T-helper 22 cell (primary cell): ENCODE measurements around the gene DIS3L2.
"Not testable (repeated sequence)": the region's sequence is repeated elsewhere in the genome, so short reads cannot be mapped to it uniquely, and the experiment has no call there.

Experiments
- DNase-seq: peaks from one replicate; pipeline ENCODE4 v3.0.0-alpha.2; 2020; ENCODE audit warnings: low read depth

Gene DIS3L2

DNA sequence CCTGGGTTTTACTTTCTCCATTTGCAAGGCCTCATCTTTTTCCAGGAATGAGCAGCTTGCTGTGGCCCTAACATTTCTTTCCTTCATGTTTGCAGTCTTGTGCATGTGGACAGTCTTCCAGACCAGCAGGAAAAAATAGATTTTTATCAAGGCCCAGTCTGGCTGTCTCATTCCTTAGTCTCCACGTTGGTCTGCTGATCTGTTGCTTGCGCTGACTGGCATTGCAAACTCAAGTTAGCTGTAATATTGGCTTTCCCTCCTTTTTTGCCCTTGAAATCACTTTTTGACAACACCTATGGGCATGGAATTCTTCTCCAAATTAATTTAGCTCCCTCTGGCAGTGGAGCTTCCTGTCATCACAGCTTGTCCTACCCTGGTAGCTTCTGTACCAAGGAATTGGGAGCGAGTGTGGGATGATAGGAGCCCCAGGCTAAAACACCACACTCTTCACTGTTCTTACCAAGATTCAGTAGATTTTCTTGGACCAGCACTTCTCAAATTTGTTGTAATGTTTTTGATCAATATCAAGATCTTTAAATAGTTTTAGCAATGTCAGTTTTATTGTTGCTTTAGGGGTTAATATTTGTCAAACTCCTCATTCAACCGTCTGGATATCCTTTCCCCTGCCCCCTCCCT, 48.2 kb downstream of the DIS3L2 start:
- DNase-seq = no peak

DNA sequence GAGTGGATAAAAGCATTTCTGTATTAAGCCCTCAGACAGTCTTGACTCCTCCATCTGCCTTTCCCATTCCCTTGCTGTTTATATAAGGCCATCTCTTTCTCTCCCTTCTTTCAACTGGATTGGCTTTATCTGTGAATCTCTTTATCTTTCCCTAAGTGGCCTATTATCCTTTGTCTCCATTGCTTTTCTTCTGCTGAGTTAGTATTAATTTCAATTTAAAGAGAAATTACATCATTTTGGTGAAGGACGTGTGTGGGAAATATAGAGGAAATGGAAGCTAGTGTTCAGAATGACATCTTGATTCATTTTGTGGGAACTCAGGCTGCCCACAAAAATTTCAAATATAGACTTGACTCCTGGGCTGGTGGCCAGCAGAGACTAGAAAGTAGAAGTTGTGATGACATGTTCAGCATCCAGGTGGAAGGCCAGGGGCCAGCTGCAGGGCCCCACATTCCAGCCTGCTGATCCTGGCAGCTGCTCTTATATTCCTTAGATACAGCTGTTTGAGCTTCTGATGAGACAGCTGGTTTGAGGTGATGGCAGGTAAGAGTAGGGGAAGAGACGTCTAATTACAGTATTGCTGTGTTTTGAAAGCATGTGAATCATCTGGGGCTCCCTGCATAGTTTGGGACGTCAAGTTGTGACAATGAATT, 52.3 kb downstream of the DIS3L2 start:
- DNase-seq = no peak

DNA sequence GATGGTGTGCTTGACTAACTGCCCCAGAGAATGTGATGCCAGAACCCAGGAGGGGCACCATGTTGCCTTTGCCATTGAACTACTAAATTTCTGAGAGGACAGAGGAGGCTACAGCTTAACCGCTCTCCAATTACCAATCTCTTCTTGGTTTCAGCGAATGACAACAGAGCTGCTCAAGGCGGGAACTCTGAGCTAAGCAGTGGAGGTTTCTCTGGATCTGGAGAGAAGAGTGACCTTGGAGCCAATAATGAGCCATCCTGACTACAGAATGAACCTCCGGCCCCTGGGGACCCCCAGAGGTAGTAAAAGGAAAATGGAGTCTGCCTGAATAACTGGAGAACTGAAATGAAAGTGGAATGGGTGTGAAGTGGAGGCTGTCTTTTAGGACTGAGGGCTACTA, 53.2 kb downstream of the DIS3L2 start:
- no peak for DNase-seq

DNA sequence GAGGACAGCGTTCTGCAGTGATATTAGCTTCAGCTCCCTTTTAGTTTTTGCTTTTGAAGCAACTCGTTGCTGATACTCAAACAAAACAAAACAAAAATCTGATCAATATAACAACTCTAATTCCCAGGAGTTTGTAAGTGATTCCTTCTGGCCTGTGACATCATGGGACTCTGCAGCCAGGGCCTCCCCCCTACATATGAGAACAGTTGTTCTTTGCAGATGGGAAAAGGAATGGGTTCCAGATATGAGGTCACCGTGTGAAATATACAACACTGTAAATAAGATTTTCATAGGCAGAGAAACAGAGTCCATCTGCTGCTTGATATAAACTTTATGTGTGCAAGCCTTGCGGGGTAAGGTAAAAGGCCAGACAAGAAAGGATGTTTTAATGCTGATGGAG, 56.7 kb downstream of the DIS3L2 start:
- DNase-seq = no peak

DNA sequence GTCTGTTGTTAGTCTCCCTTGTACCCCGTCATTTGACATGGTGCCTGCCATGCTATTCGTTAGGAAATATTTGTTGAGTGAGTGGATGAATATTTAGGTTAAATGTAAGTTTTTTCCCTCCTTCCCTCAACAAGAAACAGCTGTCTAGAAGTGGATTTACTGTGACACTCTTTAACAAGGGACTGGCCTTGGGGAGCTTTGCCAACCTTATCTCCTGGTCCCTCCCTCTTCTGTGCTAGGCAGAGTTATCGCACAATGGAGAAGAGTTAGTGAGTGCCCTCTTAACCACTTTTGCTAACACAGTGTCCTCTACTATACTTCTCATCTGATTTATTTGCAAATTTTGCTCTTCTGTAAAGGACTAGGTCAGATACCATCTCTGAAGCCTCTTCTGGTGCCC, 61.2 kb downstream of the DIS3L2 start:
- no peak for DNase-seq

GRCh38 chr2:232023426-232023825, 61.9 kb downstream of the DIS3L2 start:
- DNase-seq = no peak

GRCh38 chr2:232024457-232024856, 62.9 kb downstream of the DIS3L2 start:
- no peak for DNase-seq

DNA sequence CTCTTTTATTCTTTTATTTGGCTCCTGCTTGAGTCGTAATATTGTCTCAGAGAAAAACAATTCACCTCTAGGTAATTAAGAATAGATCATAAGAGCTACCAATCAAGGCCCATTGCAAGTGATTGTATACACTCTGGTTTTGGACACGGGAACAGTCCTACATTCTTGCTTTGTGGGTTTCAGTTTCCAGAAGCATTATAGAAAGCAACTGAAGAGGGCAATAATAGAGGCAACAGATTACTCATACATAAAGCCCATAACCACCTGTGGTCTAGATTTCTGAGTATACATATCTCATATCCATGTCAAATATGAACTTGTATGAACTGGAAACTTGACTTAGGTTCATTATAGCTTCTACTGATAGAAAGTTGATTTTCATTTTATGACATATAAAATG, 65.4 kb downstream of the DIS3L2 start:
- no peak for DNase-seq

- no peak for DNase-seq
Measured at GRCh38 chr2:232027530-232027929, 66.0 kb downstream of the DIS3L2 start.

DNA sequence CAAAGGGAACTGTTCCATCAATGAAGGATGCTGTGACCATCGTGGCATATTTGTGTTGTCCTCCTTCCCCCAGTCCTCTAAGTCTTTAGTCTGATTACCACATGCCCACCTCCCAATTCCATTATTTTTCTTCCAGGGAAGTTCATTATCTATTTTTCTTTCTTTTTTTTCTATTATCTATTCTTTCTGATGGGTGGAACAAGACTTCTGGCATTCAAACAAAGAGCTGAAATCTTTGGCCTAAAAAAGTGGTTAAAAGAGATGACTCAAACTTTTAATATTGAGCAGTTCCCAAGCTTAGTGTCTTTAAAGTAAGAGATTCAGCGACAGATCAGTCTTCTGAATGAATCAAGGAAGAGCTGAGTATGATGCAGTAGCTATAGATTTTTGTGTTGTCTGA, 66.6 kb downstream of the DIS3L2 start:
- DNase-seq = no peak

- no peak for DNase-seq
Measured at GRCh38 chr2:232028631-232029030, 67.1 kb downstream of the DIS3L2 start.

DNA sequence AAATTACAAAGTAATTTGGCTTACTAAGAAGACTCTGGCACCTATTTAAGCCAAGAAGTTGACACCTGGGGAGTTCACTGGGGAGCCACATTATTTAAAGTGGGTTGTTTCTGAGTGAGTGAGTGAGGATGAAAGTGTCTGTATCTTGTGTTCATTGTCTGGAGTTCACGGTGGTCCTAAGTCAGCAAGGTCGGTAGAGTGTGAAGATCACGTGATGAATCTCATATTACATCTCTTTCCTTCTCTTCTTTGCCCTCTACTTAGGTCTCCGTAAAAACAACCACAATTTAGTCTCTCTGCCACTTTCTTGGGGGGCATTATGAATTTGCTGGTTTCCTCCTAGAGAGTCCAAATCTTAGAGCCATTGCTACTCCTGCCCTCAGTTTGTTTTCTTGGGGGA, 67.8 kb downstream of the DIS3L2 start:
- no peak for DNase-seq

GRCh38 chr2:232030229-232030628, 68.7 kb downstream of the DIS3L2 start:
- no peak for DNase-seq

GRCh38 chr2:232035292-232035691, 73.8 kb downstream of the DIS3L2 start:
- not testable (repeated sequence) for DNase-seq

- not testable (repeated sequence) for DNase-seq
Measured at GRCh38 chr2:232036876-232037275, 75.4 kb downstream of the DIS3L2 start.

GRCh38 chr2:232038251-232038880, 76.9 kb downstream of the DIS3L2 start:
- no peak for DNase-seq

DNA sequence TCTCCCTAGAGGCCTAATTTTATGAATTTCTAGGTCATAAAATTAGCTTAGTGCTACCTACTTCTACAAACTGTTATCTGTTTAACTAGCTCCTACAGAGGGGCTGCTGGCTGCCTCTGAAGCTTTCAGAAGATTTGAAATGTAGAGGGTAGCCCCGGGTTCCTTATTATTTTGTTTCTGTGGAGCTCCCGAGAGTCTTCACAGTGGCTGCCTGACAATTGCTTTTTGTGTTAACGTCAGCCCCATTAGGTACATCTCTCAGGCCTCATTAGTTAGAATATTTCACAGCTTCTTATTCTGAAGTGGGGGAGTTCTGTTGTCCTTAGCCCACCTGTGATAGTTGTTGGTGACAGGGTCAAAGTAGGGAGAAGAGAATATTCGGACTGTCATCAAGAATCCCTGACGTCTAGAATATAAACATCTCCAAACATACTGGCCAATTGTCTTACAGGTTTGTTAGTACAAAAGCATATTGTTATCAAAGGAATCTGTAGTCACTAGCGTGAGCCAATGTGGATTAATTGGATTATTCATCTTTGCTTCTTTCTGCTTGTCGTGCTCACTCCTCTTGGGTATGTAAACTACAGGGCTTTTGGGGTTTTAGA, 77.5 kb downstream of the DIS3L2 start:
- DNase-seq = no peak

GRCh38 chr2:232042911-232043574, 81.5 kb downstream of the DIS3L2 start:
- no peak for DNase-seq

DNA sequence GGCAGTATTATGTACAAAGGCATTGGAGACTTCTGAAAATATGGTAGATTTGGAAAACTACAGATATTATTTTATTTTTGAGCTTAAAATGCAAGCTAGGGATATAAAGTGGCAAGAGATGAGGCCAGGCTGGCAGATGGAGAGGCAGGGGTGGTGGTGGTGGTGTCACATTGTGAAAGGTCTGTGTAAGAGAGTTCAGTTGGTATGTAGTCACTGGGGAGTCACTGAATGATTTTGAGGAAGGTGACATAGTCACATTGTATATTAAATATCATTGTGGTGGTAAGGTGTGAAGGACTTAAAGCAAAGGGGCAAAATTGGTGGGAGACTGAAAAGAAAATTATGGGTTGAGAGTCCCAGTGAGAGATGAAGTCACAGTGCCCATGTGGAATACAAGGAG, 82.5 kb downstream of the DIS3L2 start:
- DNase-seq = no peak

DNA sequence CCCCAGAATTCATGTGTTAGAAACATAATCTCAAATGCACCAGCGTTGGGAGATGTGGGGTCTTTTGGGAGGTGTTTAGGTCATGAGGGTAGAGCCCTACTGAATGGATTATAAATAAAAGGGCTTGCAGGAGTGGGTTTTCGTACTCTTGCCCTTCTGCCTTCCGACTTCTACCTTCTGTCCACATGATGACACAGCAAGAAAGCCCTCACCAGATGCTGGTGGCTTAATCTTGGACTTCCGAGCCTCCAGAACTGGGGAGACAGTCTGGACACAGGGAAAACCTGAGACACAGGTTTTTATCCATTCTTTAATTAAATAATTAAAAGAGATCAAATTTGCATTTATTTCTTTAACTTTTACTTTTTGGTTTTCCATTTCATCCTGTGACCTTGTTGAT, 87.8 kb downstream of the DIS3L2 start:
- no peak for DNase-seq

DNA sequence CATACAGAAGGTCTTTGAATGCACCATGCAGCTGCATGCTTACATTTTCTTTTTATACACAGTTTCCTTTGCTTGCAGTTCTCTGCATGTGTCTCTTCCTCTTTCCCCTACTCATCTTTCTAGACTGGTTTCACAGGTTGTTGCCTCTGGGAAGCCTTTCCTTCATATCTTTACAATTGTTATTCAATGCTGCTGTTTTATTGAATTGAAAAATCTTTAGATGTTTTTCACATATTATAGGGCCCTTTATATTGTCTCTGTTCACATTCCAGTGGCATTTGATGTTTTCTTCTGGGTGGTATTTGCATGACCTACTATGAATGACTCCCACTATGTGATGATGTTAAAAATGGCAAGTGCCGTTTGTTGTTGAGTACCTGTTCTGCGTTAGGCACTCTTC, 91.1 kb downstream of the DIS3L2 start:
- DNase-seq = no peak

DNA sequence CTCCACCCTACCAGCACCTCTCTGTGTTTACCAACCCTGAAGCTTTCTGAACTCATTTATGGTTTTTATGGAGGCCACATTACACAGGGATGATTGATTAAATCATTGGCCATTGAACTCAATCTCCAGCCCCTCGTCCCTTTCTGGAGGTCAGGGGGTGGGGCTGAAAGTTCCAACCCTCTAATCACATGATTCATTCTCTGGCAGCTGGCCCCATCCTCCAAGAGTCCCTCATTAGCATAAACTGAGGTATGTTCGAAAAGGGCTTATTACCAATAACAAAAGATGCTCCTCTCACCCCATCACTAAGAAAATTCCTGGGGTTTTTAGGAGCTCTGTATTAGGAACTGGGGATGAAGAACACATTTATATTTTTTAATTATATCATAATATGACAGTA, 92.3 kb downstream of the DIS3L2 start:
- DNase-seq = no peak
